Fibroblast of lung (primary cell): ENCODE data around the gene MAN1A1.

Experiments
- CTCF ChIP-seq, 2 donors: IDR thresholded peaks in 1 of 2; conservative IDR thresholded peaks in 1 of 2; 1 replicate in 1 of 2; 2 replicates in 1 of 2; pipeline ENCODE4 v1.5.1; 2011 to 2012; ENCODE audit warnings: low read length in 2 of 2, control low read depth in 1 of 2, inconsistent platforms in 1 of 2, low read depth in 1 of 2, mild to moderate bottlenecking in 1 of 2
- EZH2 ChIP-seq: IDR thresholded peaks from 2 replicates; pipeline ENCODE4 v1.5.1; 2012; ENCODE audit warnings: low read length, control low read depth, mild to moderate bottlenecking; ENCODE audit errors: missing control alignments

GRCh38 chr6:119142041-119142440, 207.5 kb downstream of the MAN1A1 start:
- TF ChIP-seq CTCF (conservative IDR thresholded peaks at IDR 0.05 in 1 of 2, IDR thresholded peaks at IDR 0.05 in 1 of 2; ENCODE audit: low read depth in 1 of 2, low read length in 2 of 2) (no peak), EZH2 (no peak)
